NT2/D1 (cell line): Measurements from ENCODE around the gene TGM4.

Source experiments
- SUZ12 ChIP-seq: IDR thresholded peaks from 2 replicates; pipeline ENCODE4 v1.6.1; 2011; ENCODE audit not compliant: insufficient read length, insufficient read depth; ENCODE audit errors: extremely low read depth
- YY1 ChIP-seq: IDR thresholded peaks from 2 replicates; pipeline ENCODE4 v1.6.1; 2011; ENCODE audit not compliant: insufficient read length, insufficient read depth
- ZNF274 ChIP-seq: IDR thresholded peaks from 2 replicates; pipeline ENCODE4 v1.6.1; 2011; ENCODE audit warnings: mild to moderate bottlenecking, low read depth, low read length

- TF ChIP-seq ZNF274, result no peak
- TF ChIP-seq YY1, result no peak
- TF ChIP-seq SUZ12, result no peak
Observed at GRCh38 chr3:44867421-44868111, 6.8 kb upstream of the TGM4 start.
